Measurements from ENCODE around the gene RPTN. TPM values are rescaled to one million over a fixed set of nuclear protein-coding genes. Genes with fewer than 3 reads are reported as not detected.
A peak's percentile ranks its signal among the peaks of the same experiment; 100 is the strongest.

RPTN gene, protein sequence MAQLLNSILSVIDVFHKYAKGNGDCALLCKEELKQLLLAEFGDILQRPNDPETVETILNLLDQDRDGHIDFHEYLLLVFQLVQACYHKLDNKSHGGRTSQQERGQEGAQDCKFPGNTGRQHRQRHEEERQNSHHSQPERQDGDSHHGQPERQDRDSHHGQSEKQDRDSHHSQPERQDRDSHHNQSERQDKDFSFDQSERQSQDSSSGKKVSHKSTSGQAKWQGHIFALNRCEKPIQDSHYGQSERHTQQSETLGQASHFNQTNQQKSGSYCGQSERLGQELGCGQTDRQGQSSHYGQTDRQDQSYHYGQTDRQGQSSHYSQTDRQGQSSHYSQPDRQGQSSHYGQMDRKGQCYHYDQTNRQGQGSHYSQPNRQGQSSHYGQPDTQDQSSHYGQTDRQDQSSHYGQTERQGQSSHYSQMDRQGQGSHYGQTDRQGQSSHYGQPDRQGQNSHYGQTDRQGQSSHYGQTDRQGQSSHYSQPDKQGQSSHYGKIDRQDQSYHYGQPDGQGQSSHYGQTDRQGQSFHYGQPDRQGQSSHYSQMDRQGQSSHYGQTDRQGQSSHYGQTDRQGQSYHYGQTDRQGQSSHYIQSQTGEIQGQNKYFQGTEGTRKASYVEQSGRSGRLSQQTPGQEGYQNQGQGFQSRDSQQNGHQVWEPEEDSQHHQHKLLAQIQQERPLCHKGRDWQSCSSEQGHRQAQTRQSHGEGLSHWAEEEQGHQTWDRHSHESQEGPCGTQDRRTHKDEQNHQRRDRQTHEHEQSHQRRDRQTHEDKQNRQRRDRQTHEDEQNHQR
- not detected for polyA plus RNA-seq (ENCODE audit: insufficient read length in 3 of 3)
- long read RNA-seq, donor 1: 0 reads
- long read RNA-seq, donor 2: 0 reads
- long read RNA-seq, donor 3: 0 reads
- long read RNA-seq, donor 4: 0 reads
- long read RNA-seq, donor 5: 0 reads
- long read RNA-seq, donor 6: 0 reads
- long read RNA-seq, donor 7: 0 reads
- long read RNA-seq, donor 8: 0 reads
- long read RNA-seq, donor 9: 0 reads
- long read RNA-seq, donor 10: 0 reads
- long read RNA-seq, donor 11: 0 reads
- long read RNA-seq, donor 12: 0 reads
- long read RNA-seq, donor 13: 0 reads
- long read RNA-seq, donor 14: 0 reads
- long read RNA-seq, donor 15: 0 reads
- long read RNA-seq, donor 16: 0 reads

DNA sequence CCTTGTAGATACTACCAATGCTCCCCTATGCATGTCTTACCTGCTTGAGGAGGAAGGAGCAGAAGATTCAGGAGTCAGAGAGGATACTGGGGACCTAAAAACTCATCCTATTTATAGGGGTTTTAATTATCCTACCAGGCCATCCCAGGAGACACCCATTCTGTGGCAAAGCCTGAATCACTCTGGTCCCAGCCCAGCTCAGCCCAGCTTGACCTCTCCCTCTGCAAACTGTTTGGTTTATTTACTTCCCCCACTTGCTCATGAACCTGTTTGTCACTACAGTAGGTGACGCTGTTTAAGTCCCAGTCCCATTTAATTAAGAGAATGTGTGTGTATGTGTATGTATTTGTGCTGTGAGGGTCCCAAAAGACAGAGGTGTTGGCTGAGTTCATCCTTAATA lies at the start of gene RPTN:
Gene RPTN, minus strand, starts transcription at position 85 of the 400 bp plus-strand sequence. CDS start 1,339 bp downstream, outside the sequence.
- DNase-seq: no peak

DNA sequence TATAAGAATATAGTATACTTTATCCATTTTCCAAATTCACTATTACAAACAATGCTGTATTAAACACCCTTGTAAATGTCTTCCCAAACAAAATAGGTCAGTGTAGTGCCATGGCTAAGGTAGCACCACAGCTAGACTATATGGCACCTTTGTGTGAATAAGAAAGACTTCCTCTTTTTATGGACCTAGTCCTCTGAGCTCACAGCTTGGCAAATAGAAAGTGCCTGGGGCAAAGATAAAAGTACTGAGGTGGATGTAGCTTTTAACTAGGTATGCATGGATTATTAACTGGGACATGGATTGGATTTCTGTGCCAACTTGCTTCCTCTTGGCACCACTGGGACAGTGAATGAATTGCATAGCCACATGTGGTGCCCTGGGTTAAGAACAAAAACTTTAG lies 40.0 kb upstream of the RPTN start:
- no peak for DNase-seq

DNA sequence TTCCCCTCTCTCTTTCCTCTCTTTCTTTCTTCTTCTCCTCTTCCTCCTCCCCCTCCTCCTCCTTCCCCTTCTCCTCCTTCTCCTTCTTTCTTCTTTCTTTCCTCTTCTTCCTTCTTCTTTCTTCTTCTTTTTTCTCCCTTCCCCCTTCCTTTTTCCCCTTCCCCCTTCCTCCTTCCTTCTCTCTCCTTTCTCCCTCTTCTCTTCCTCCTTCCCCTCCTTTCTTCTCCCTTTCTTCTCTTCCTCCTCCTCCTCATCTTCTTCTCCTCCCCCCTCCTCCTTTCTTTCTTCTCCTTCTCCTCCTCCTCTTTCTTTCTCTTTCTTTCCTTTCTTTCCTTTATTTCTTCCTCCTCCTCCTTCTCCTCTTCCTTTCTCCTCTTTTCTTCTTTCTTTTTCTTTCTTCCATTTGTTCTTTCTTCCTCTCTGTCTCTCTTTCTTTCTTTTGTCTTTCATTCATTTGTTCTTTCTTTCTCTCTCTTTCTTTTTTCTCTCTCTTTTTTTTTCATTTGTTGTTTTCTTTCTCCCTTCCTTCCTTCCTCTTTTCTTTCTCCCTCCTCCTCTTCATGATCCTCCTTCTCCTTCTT lies 38.4 kb upstream of the RPTN start:
- no peak for DNase-seq

DNA sequence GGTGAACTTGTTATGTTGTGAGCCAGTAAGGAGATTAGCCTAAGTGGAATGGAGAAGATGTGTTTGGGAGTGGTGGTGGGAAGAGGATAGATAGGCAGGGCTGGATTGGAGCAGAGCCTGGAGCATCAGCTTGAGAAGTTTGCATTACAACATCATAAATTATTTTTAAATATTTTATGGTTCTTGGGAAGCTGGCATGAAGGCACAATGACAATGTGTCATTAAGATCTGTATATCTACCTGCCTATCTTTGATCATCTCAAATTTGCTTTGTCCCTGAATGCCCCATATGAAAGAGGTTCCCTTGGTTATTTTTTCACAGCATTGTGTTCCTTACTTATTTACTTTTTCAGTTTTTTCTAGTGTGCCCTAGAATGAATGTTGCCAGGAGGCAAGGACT lies 32.7 kb upstream of the RPTN start:
- no peak for DNase-seq

DNA sequence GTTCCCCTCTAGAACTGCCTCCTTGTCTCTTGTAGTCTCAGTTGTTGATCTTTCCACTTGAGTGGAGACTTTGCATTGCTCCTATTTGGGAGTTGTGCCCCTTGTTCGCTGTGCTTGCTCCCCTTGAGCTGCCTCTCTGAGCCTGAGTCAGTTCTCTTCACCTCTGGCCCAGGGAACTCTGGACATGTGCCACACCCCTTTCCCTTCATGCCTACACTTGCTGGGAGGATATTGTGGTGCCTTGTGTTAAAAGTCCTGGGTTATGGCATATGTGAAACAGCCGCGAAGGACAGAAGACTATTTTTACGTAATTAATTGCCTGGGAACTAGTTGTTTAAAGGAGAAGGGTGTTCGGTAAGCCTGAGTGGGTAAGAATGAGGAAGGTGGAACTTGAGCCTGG lies 32.2 kb upstream of the RPTN start:
- no peak for DNase-seq

DNA sequence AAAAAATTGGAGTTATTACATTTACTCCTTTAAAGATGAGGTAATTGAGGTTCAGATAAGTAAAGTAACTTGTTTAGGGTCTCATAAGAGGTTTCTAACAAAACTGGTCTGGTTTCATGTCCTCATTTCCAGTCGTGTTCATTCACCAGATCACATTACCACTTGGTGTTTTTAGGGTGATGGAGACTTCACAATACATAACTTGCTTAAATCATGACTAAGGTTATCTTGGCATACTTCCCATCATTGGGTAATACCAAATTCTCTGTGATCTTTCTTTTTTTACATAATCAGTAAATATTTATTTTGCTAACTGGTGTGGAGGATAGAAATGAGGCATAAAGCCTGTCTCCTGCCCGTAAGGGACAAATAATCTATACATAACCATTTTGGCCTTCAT lies 31.6 kb upstream of the RPTN start:
- no peak for DNase-seq

DNA sequence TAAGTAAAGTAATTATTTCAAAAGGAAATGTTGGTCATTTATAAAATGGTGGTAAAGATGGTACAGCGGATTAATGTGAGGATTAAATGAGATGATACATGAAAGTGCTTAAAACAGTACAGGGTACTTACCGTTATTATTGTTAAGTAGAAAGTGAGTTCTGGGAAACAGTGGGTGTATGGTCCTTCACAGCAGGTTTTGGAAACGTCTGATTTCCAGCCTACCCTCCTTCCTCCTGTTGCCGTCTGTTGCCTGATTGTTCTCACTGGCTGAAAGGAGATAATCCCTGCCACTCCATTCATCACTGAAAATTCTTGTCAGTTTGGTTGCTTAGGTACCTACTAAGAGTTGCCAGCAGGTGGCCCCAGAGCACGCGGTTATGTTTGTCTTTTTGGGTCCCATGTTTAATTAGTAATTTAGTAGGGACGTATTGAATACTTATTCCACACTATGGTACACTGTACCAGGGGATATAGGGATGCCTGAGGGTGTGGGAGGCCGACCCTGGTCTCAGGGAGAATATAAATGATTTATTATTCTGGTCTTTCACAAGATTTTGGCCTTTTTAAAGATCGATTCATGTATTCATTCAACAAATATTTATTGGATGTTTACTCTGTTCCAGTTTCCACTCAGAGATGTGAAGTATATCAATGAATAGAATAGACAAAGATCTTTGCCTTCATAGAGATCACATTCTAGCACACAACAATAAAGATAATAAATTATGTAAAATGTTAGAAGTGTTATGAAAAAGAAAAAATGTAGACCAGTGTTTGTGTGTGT lies 30.8 kb upstream of the RPTN start:
- DNase-seq: peak; percentile 65

DNA sequence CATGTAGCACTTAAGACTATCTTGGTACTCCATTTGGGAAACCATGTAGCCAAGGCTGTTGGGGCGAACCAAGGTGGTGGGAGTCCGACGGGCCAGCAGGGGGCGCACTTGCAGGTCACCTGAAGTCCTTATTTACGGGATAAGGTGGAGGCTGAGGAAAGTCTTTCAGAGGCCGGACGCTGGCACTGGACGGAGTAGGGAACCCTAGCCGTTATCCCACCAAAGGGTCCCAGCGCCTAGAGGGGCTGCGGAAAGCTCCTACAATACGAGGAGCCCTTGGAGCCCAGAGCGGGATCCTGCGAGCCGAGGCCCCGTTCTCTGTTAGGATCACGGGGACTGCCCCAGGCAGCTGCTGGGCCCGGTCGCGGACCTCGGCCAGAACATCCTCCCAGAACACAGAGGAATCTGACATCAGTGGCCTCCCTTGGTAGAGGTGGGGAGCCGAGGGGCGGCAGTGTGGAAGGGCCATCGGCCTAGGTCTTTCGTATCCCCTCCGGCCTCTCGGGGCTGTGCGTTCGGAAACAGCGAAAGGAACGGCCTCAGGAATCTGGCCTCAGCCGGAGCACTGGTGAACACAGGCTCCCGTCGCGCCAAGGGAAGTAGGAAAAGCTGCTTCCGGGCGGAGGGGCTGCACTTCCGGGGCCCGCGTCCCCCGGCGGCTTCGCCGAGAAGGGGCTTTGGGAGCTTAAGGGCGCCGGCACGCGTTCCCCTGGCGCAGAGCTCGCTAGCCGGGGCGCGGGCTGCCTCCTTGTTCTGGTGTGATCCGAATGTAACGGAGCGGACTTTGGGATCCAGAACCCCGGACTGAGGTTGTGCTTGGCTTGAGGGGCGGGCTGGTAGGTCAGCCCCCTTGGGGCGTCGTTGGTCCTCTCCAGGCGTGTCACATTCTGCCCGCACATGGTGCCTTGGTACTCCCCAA lies 29.9 kb upstream of the RPTN start:
- peak; percentile 48 for DNase-seq

DNA sequence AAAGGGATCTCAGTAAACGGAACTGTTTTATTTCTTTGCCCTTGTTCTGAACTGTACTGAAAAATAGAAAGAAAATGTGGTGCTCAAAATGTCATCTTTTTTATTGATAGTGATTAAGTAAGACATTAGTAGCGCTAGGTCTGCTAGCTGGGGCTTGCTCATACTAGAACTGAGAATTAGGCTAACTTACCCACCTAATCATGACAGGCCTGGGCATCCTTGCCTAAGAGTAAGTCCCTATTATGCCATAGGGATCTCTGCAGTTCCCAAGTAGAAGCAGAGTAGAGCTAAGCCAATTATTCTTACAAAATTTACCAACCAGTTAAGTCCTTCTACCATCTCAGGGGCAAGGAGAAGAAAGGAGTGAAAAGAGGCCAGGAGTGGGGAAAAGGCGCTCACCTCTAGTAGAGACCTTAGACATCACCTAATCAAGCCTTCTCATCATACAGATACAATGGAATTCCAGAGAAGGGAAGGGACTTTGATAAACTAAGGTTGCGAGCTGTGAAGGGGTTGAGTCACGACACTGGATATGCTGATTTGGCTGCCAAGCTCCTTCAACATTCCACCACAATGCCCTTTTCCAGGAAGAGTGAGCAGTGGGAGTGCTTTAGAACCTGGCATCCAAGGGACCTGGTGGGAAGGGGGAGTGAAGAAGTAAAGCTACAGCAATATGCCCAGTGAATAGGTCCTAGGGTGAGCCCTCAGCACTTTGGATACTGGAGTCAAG lies 27.7 kb upstream of the RPTN start:
- DNase-seq: no peak

DNA sequence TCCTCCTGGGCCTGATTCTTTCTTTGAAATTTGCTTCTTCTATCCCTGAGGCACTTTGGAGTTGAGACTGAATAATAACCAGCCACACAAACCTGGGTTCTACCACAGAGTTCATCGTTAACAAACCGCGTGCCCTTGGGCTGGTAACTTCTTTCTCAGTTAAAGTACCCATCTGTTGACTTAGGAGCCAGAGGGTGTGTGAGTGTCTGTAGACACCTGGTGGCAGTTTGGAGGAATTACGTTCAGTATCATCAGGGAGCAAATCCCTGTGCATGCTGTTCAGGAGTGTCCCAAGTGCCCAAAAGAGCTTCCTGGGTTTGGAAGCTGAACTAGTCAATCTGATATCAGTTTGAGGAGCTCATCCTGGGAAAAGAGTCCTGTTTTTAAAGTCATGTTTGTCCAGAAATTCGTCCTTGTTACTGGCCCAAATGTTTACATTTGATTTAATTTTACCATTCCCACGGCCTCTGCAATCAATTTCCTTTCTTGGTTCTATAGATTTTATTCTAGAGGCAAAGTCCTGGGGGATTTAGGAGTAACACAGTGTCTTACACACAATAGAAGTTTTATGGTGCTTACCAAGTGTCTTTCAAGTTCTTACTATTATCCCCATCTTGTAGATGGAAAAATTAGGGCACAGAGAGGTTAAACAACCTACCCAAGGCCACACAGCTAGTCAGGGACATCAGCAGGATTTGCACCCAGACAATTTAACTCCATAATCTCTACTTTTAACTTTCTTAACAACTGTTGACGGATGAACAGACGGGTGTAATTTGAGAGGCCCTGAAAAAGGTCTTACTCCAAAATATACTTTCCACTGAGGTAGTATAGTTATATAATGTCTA lies 26.7 kb upstream of the RPTN start:
- DNase-seq: peak; percentile 34

DNA sequence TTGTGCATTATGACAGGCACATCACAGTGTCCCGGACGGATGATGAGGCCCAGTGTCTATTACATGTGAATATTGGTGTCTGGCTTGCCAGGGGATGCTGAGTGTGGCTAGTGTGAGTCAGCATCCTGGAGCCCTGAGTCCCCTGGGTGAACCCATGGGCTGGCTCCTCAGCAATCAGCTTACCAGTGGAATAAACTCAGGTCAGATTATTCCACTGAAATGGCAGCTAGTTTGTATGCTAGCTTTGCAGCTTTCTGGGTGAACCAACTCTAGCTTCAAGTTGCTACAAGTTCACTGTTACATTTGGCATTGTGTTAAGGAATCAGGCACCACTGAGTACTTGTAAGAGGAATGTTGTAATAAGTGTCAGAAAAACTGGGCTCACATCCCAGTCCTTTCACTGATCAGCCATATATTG lies 23.9 kb upstream of the RPTN start:
- no peak for DNase-seq

DNA sequence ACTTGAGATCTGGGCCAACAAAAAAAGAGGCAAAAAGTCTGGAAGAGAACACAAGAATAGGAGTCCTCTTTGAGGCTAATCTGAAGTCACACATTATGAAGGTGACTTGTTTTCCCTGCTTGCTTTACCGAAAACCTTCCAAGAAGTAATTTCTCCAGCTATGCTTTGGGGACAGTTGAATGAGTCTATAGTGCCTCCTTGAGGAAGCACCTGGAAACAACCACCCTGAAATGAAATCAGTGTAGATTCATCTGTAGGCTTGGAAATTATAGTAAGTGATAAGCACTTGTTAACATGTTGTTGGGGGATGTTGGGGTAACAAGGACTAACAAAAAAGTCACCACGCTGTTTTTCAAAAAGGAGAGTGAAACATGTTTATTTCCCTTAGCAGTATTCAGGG lies 23.4 kb upstream of the RPTN start:
- DNase-seq: no peak

DNA sequence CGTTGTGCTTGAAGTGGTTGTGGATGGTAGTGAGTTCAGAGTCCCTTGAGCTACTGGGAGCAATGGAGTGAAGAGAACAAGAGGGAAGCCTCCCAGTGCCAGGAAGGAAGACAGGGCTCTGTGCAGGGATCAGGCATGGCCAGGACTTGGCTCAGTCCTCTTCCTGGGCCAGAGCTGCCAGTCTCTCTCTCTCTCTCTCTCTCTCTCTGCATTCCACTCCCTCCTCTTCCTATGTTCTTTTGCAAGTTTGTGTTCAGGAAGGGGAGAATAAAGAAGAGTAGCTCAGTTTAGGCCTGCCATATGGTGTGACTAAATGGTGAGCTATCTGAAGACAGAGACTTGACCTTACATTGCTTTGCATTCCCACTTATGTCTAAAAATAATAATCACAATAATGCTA lies 20.5 kb upstream of the RPTN start:
- no peak for DNase-seq

DNA sequence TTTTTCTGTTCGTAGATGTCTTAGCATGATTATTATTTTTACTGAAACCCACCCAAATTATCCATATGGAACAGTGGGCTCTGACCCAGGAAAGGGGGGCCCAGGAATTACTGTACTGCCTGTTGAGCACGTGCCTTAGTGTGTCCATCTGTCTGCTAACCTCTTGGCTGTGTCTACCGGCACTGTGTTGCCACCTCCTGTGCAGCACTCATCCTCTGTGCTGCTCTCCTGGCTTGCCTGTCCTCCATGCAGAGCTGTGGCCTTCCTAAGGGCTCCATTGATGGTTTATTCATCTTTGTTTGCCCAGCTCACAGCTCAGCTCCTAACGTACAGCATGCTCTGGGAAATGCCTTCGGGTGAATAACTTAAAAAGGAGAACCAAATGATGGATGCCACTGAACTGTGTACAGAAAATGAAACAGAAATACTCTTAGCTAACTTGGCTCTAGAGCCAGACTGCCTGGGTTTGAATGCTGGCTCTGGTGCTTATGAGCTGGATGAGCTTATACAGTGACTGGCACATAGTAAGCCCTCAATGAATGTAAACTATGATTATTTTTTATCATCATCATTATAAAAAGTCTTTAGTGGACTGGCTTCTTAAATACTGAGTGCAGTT lies 11.4 kb upstream of the RPTN start:
- DNase-seq: no peak

DNA sequence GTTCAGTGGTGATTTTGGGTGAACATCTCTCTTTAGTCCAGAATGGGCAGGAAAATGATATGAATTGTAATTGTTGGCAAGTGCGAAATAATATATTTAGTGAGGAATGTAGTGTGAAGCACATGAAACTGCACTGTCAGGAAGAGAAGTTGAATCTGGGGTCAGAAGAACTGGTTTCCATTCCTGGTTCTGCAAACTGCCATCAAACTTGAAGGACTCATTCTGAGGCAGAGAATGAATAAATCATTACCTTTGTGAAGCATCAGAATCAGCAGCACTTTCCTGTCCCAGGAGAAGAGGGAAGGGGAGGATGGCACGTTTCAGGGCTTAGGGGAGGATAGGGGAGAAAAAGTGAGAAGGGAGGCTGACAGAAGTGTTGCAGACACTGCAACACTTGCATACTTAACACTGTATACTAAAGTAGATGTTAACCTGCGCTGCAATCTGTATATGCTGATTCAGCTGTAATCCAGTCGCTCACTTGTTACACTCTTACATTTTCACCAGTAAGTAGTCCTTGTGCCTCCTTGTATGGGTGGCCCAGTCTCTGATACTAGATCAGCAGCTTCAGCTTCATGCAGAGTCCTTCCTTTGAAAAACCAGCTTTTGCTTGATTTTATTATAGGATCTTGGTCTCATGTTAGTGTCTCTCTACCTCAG lies 10.5 kb upstream of the RPTN start:
- DNase-seq: no peak

DNA sequence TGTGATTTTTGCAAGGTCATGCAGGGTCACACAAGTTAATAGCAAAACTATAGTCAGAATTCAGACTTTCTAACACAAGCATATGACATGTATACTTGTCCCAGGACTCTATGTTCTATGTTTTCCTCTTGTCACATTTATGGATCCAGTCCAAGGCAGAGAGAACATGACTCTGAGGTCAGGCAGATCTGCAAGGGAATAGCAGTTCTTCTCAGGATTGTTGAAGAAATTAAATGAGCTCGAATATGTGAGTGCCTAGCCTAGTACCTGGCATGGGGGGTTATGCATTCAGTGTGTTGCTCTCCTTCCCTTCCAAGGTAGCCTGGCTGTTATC lies 9.5 kb upstream of the RPTN start:
- DNase-seq: no peak

DNA sequence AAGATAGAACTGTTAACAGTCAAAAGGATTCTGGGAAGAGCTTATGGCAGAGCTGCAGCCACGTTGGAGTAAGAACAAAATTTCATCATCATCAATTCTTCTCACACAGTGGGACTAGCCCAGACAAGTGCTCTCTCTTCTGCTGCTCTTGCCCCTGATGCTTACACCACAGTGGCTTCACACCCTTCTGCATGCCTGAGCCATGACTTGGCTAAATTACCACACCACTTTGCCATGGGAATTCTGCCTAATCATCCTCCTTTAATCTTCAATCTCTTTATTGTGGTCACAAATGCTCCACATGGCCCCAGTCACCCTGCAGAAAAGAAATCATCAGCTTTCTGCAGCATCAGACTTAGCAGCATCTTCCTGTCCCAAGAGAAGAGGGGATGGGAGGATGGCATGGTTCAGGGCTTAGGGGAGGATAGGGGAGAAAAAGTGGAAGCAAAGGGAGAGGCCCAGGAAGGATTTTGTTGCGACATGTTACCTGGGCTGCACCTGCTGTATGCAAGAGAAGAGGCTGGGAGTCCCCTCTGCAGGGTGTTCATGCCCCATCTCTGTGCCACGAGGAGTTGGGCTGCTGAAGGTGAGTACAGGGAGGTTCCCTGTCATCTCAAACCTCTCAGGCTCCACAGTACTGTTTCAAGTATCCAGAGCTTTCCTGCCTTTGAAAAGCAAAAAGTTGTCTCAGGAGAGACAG lies 9.0 kb upstream of the RPTN start:
- DNase-seq: no peak
